ENCODE data around the gene CAT. TPM values are rescaled to one million over a fixed set of nuclear protein-coding genes. Genes with fewer than 3 reads are reported as not detected.

The CAT gene
- total and polyA plus RNA-seq, 9 of the 15 experiments (the other 6 are each of a cell fraction or from before 2014, with no cell fraction given) = 86.7 to 183 (median 114) TPM

- TF ChIP-seq ATF2 (CRISPR knock-in tag; IDR thresholded peaks at IDR 0.05) = no peak
- TF ChIP-seq ZZZ3 (IDR thresholded peaks at IDR 0.05) = no peak
- no peak for TF ChIP-seq ZNF140 (CRISPR knock-in tag; IDR thresholded peaks at IDR 0.05)
- no peak for TF ChIP-seq GMEB1 (CRISPR knock-in tag; IDR thresholded peaks at IDR 0.05)
- no peak; the same call in 1 of the 2 replicates for TF ChIP-seq ZNF232 (CRISPR knock-in tag; IDR thresholded peaks at IDR 0.05)
- no peak for TF ChIP-seq USF2 (CRISPR knock-in tag; IDR thresholded peaks at IDR 0.05)
- TF ChIP-seq ZFP91 (CRISPR knock-in tag; IDR thresholded peaks at IDR 0.05) = no peak
- TF ChIP-seq, protein P1, sequence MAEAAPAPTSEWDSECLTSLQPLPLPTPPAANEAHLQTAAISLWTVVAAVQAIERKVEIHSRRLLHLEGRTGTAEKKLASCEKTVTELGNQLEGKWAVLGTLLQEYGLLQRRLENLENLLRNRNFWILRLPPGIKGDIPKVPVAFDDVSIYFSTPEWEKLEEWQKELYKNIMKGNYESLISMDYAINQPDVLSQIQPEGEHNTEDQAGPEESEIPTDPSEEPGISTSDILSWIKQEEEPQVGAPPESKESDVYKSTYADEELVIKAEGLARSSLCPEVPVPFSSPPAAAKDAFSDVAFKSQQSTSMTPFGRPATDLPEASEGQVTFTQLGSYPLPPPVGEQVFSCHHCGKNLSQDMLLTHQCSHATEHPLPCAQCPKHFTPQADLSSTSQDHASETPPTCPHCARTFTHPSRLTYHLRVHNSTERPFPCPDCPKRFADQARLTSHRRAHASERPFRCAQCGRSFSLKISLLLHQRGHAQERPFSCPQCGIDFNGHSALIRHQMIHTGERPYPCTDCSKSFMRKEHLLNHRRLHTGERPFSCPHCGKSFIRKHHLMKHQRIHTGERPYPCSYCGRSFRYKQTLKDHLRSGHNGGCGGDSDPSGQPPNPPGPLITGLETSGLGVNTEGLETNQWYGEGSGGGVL (CRISPR knock-in tag; IDR thresholded peaks at IDR 0.05) = no peak
- no peak for TF ChIP-seq SRSF9 (IDR thresholded peaks at IDR 0.05; ENCODE audit: borderline replicate concordance, low read depth, low read length)
- TF ChIP-seq ILK (tag; IDR thresholded peaks at IDR 0.05; ENCODE audit: borderline replicate concordance, low read depth) = no peak
- no peak for TF ChIP-seq MTF1 (CRISPR knock-in tag; IDR thresholded peaks at IDR 0.05; ENCODE audit: borderline replicate concordance)
- no peak for TF ChIP-seq BCL6 (CRISPR knock-in tag; IDR thresholded peaks at IDR 0.05)
These were observed at the start of gene CAT (continued) for GRCh38 chr11:34438529-34439507.
